ENCODE data around the gene SEC16A.

Gene SEC16A

GRCh38 chr9:136482793-136483588 lies at the start of gene SEC16A:
Gene SEC16A (minus strand): TSS chr9:136483040. CDS start chr9:136477615, 5,425 bp downstream.
- peak within 1 kb of the TSS; percentile 96 for H3K4me3 ChIP-seq (replicated peaks; ENCODE audit: low read depth, low read length)
- DNase-seq (ENCODE audit: low read depth): peak; percentile 99
- no peak for TF ChIP-seq CTCF (IDR thresholded peaks at IDR 0.05; ENCODE audit: low read length, missing control alignments)

GRCh38 chr9:136531904-136532798 lies 49.3 kb upstream of the SEC16A start:
- no peak overlapping the region for H3K4me3 ChIP-seq (replicated peaks; ENCODE audit: low read depth, low read length)
- TF ChIP-seq CTCF (IDR thresholded peaks at IDR 0.05; ENCODE audit: low read length, missing control alignments): no peak
- DNase-seq (ENCODE audit: low read depth): no peak

GRCh38 chr9:136531186-136531903 lies 48.5 kb upstream of the SEC16A start:
- DNase-seq (ENCODE audit: low read depth): no peak
- H3K4me3 ChIP-seq (replicated peaks; ENCODE audit: low read depth, low read length): no peak overlapping the region

GRCh38 chr9:136530461-136531089 lies 47.7 kb upstream of the SEC16A start:
- TF ChIP-seq CTCF (IDR thresholded peaks at IDR 0.05; ENCODE audit: low read length, missing control alignments): no peak
- no peak overlapping the region for H3K4me3 ChIP-seq (replicated peaks; ENCODE audit: low read depth, low read length)
- DNase-seq (ENCODE audit: low read depth): no peak

More at GRCh38 chr9:136531186-136531903, 48.5 kb upstream of the SEC16A start:
- TF ChIP-seq CTCF (IDR thresholded peaks at IDR 0.05; ENCODE audit: low read length, missing control alignments): no peak

- DNase-seq (ENCODE audit: low read depth): peak; percentile 14
- no peak overlapping the region for H3K4me3 ChIP-seq (replicated peaks; ENCODE audit: low read depth, low read length)
- no peak for TF ChIP-seq CTCF (IDR thresholded peaks at IDR 0.05; ENCODE audit: low read length, missing control alignments)
These were observed 46.9 kb upstream of the SEC16A start for GRCh38 chr9:136529516-136530460.

Data from fibroblast of pulmonary artery (primary cell).